ENCODE measurements around the gene TXNDC2.

DNA sequence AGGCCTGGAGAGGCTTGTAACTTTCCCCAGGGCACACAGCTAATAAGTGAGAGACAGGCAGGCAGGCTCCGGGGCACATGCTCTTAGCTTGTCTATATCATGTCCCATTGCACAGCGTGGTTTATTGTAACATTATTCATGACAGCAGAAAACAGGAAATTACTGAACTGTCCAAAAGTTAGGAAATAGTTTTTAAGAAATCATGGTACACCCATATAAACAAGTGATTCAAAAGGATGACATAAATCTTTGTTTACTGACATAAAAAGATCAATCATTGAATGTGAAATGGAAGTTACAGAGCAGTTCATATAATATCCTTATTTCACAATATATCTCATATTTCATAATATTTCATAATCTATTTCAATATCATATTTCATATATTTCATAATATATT lies 34.3 kb upstream of the TXNDC2 start:
- TF ChIP-seq, protein P1, sequence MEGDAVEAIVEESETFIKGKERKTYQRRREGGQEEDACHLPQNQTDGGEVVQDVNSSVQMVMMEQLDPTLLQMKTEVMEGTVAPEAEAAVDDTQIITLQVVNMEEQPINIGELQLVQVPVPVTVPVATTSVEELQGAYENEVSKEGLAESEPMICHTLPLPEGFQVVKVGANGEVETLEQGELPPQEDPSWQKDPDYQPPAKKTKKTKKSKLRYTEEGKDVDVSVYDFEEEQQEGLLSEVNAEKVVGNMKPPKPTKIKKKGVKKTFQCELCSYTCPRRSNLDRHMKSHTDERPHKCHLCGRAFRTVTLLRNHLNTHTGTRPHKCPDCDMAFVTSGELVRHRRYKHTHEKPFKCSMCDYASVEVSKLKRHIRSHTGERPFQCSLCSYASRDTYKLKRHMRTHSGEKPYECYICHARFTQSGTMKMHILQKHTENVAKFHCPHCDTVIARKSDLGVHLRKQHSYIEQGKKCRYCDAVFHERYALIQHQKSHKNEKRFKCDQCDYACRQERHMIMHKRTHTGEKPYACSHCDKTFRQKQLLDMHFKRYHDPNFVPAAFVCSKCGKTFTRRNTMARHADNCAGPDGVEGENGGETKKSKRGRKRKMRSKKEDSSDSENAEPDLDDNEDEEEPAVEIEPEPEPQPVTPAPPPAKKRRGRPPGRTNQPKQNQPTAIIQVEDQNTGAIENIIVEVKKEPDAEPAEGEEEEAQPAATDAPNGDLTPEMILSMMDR (IDR thresholded peaks at IDR 0.05): no peak
- TF ChIP-seq POLR2A (IDR thresholded peaks at IDR 0.05): no peak
- TF ChIP-seq EP300 (IDR thresholded peaks at IDR 0.05; ENCODE audit: low read depth): no peak
